Panc1 (cell line): ENCODE measurements around the gene DLL3. TPM values are rescaled to one million over a fixed set of nuclear protein-coding genes. Genes with fewer than 3 reads are reported as not detected.

Experiments
- ATAC-seq: fragments of 200-7000 bp; cut with Tn5 transposase; 2 replicates; pipeline ENCODE4 v1.9.1; 2020; ENCODE audit warnings: mild to moderate bottlenecking, moderate library complexity
- BruUV-seq: library from RNA; stranded (reverse); fragments of 400-500 nt; replicated peaks from 2 replicates; lab custom pipeline; 2021; lab: Mats Ljungman, UMichigan
- CTCF ChIA-PET: fragments of 300-600 bp; sonication (Branson Sonifier 250); formaldehyde crosslinking; loops from one replicate; lab custom pipeline; 2022; ENCODE audit warnings: antibody characterized with exemption; lab: Charles Lee
- POLR2A ChIA-PET: fragments of 300-600 bp; sonication (Branson Sonifier 250); formaldehyde crosslinking; loops from one replicate; lab custom pipeline; 2022; ENCODE audit warnings: antibody characterized with exemption; lab: Charles Lee
- DNase-seq: peaks from one replicate; pipeline ENCODE4 v3.0.0-alpha.2; 2010; ENCODE audit warnings: low read depth, low spot score
- H3K27ac ChIP-seq: 2 replicates; pipeline ENCODE4 v1.5.1; 2011; ENCODE audit warnings: mild to moderate bottlenecking, low read length, inconsistent platforms
- H3K27me3 ChIP-seq: fragments of 200-500 bp; sonication (Bioruptor generic); 2 replicates; pipeline ENCODE4 v1.6.0; 2014; ENCODE audit warnings: low read length, inconsistent platforms; ENCODE audit not compliant: control insufficient read depth, insufficient read depth
- H3K36me3 ChIP-seq: fragments of 200-500 bp; sonication (Bioruptor generic); 2 replicates; pipeline ENCODE4 v1.5.1; 2014; ENCODE audit warnings: inconsistent platforms, mild to moderate bottlenecking, low read length, moderate library complexity; ENCODE audit not compliant: control insufficient read depth, insufficient read depth
- H3K4me1 ChIP-seq: 2 replicates; pipeline ENCODE4 v1.5.1; 2011; ENCODE audit warnings: inconsistent platforms, mild to moderate bottlenecking, low read length, moderate library complexity; ENCODE audit not compliant: control insufficient read depth, insufficient read depth
- H3K4me3 ChIP-seq, 2 experiments: 2 replicates each; pipeline ENCODE4 v1.5.1; 2011 to 2012; ENCODE audit warnings: low read depth in 2 of 2, low read length in 2 of 2, mild to moderate bottlenecking in 2 of 2, inconsistent platforms in 1 of 2, moderate library complexity in 1 of 2
- H3K9me3 ChIP-seq: fragments of 200-500 bp; sonication (Bioruptor generic); 2 replicates; pipeline ENCODE4 v1.5.1; 2014; ENCODE audit warnings: low read depth, mild to moderate bottlenecking, inconsistent platforms, low read length, moderate library complexity; ENCODE audit not compliant: control insufficient read depth, insufficient read depth
- POLR2AphosphoS5 ChIP-seq: IDR thresholded peaks from 2 replicates; pipeline ENCODE4 v1.6.1; 2012; ENCODE audit warnings: mild to moderate bottlenecking, low read depth, low read length, moderate library complexity
- SIN3A ChIP-seq: IDR thresholded peaks from 2 replicates; pipeline ENCODE4 v1.6.1; 2012; ENCODE audit warnings: low read depth, mild to moderate bottlenecking, low read length, moderate library complexity, borderline replicate concordance; ENCODE audit not compliant: insufficient read depth
- TCF7L2 ChIP-seq: IDR thresholded peaks from 2 replicates; pipeline ENCODE4 v1.6.1; 2011; ENCODE audit warnings: mild to moderate bottlenecking, low read depth, low read length, inconsistent platforms
- in situ Hi-C: cut with HindIII; loops from 2 replicates; pipeline ENCODE4 v1.10.0; 2016; ENCODE audit warnings: low sequenced_read_pairs, low pct_unique_long_range_greater_than_20kb
- intact Hi-C: fragments of 100-400 bp; cut with micrococcal nuclease; formaldehyde crosslinking; loops from one replicate; pipeline ENCODE4 v1.10.0; 2022; ENCODE audit not compliant: unreplicated experiment
- total RNA-seq: library from RNA; stranded (reverse); gene quantifications from one replicate; pipeline ENCODE4 v1.2.1, GENCODE V29; 2021; ENCODE audit not compliant: unreplicated experiment
- TF ChIP-seq, protein P1 (sequence below), 2 experiments: IDR thresholded peaks; 2 replicates each; pipeline ENCODE4 v1.6.1; 2011 to 2012; ENCODE audit warnings: low read depth in 2 of 2, control low read depth in 1 of 2, low read length in 1 of 2, mild to moderate bottlenecking in 1 of 2, moderate library complexity in 1 of 2; ENCODE audit not compliant: insufficient read depth in 1 of 2
- TF ChIP-seq, protein P2 (sequence below): fragments of 450-650 bp; IDR thresholded peaks from 2 replicates; pipeline ENCODE4 v1.5.1; 2017; ENCODE audit warnings: mild to moderate bottlenecking

DLL3 gene
- total RNA-seq, 1 experiment from 2014 or later = 76.9 TPM

- ATAC-seq (no peak), DNase-seq (no peak)
- ChIA-PET POLR2A (interaction anchor here (0.6 to 3.5 kb wide), 6 partner anchors 30 to 886 kb away, joined by 3 to 24 read pairs (median 4); partner anchors contain the start of gene RPS16), CTCF (interaction anchor here (0.5 to 17.8 kb wide), 14 partner anchors 8 to 463 kb away, joined by 3 to 508 read pairs (median 4); partner anchors contain the start of genes RPS16 and SUPT5H)
- no peak overlapping the region for H3K4me3 ChIP-seq
- H3K36me3 ChIP-seq = no peaks in the 10 kb centered on the region
- H3K4me1 ChIP-seq = peaks cover 15% of the 10 kb centered on the region
- in situ Hi-C loops (loop anchor here (5.0 to 10.0 kb wide), 2 partner anchors 42 to 320 kb away; no protein-coding TSS in a partner anchor), intact Hi-C loops (loop anchor here (5.0 kb wide), 1 partner anchor 288 kb away; the partner anchor contains the start of gene DYRK1B)
- TF ChIP-seq, protein P1, sequence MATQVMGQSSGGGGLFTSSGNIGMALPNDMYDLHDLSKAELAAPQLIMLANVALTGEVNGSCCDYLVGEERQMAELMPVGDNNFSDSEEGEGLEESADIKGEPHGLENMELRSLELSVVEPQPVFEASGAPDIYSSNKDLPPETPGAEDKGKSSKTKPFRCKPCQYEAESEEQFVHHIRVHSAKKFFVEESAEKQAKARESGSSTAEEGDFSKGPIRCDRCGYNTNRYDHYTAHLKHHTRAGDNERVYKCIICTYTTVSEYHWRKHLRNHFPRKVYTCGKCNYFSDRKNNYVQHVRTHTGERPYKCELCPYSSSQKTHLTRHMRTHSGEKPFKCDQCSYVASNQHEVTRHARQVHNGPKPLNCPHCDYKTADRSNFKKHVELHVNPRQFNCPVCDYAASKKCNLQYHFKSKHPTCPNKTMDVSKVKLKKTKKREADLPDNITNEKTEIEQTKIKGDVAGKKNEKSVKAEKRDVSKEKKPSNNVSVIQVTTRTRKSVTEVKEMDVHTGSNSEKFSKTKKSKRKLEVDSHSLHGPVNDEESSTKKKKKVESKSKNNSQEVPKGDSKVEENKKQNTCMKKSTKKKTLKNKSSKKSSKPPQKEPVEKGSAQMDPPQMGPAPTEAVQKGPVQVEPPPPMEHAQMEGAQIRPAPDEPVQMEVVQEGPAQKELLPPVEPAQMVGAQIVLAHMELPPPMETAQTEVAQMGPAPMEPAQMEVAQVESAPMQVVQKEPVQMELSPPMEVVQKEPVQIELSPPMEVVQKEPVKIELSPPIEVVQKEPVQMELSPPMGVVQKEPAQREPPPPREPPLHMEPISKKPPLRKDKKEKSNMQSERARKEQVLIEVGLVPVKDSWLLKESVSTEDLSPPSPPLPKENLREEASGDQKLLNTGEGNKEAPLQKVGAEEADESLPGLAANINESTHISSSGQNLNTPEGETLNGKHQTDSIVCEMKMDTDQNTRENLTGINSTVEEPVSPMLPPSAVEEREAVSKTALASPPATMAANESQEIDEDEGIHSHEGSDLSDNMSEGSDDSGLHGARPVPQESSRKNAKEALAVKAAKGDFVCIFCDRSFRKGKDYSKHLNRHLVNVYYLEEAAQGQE (IDR thresholded peaks at IDR 0.05; ENCODE audit: insufficient read depth in 1 of 2, low read depth in 2 of 2, low read length in 1 of 2) = no peak
- no peak for TF ChIP-seq POLR2AphosphoS5
- TF ChIP-seq TCF7L2 = no peak
- no peak overlapping the region for H3K27ac ChIP-seq
- no TSS peak for BruUV-seq
- peaks cover 24% of the 10 kb centered on the region for H3K27me3 ChIP-seq
- H3K9me3 ChIP-seq = no peaks in the 10 kb centered on the region
These were observed 45.6 kb downstream of the DLL3 start for GRCh38 chr19:39544226-39544903.

- H3K27ac ChIP-seq = no peak overlapping the region
- intact Hi-C loops = loop anchor here (5.0 kb wide), 1 partner anchor 287 kb away; the partner anchor contains the start of gene DYRK1B
- H3K9me3 ChIP-seq = no peaks in the 10 kb centered on the region
- H3K4me3 ChIP-seq = no peak overlapping the region
- POLR2A ChIA-PET = interaction anchor here (0.6 to 3.5 kb wide), 5 partner anchors 96 to 885 kb away, joined by 3 to 24 read pairs (median 4); partner anchors contain the start of gene RPS16
- H3K4me1 ChIP-seq = peaks cover 15% of the 10 kb centered on the region
- DNase-seq (no peak), ATAC-seq (no peak)
- no TSS peak for BruUV-seq
- peaks cover 24% of the 10 kb centered on the region for H3K27me3 ChIP-seq
- in situ Hi-C loops = loop anchor here (5.0 to 10.0 kb wide), 4 partner anchors 43 to 320 kb away; no protein-coding TSS in a partner anchor
- TF ChIP-seq, protein P2, sequence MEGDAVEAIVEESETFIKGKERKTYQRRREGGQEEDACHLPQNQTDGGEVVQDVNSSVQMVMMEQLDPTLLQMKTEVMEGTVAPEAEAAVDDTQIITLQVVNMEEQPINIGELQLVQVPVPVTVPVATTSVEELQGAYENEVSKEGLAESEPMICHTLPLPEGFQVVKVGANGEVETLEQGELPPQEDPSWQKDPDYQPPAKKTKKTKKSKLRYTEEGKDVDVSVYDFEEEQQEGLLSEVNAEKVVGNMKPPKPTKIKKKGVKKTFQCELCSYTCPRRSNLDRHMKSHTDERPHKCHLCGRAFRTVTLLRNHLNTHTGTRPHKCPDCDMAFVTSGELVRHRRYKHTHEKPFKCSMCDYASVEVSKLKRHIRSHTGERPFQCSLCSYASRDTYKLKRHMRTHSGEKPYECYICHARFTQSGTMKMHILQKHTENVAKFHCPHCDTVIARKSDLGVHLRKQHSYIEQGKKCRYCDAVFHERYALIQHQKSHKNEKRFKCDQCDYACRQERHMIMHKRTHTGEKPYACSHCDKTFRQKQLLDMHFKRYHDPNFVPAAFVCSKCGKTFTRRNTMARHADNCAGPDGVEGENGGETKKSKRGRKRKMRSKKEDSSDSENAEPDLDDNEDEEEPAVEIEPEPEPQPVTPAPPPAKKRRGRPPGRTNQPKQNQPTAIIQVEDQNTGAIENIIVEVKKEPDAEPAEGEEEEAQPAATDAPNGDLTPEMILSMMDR = no peak
- no peaks in the 10 kb centered on the region for H3K36me3 ChIP-seq
- CTCF ChIA-PET = interaction anchor here (0.6 to 17.8 kb wide), 13 partner anchors 8 to 463 kb away, joined by 3 to 508 read pairs (median 4); partner anchors contain the start of genes RPS16 and SUPT5H
These were observed 46.2 kb downstream of the DLL3 start for GRCh38 chr19:39544911-39545310.

DNA sequence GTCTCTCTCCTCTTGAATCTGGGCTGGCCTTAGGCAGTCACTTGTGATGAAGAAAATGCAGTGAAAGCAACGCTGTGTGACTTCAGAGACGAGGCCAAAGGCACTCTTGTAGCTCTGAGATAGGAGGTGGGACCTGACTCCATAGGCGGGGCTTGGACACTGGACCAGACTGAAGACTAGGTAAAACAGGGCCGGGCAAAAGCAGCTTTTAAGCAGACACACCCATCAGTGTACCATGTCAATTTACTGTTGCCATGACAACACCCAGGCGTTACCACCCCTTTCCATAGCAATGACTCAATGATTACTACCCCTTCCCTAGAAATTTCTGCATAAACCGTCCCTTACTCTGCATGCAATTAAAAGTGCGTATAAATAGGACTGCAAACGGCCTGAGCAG is 47.9 kb downstream of the DLL3 start:
- no peak overlapping the region for H3K27ac ChIP-seq
- ATAC-seq (no peak; the same call in 1 of the 2 replicates), DNase-seq (no peak)
- intact Hi-C loops (no loop called here), in situ Hi-C loops (loop anchor here (5.0 to 10.0 kb wide), 3 partner anchors 126 to 318 kb away; no protein-coding TSS in a partner anchor)
- H3K36me3 ChIP-seq = no peaks in the 10 kb centered on the region
- no peak overlapping the region for H3K4me3 ChIP-seq
- BruUV-seq = no TSS peak
- CTCF ChIA-PET = interaction anchor here (0.5 to 17.8 kb wide), 20 partner anchors 9 to 246 kb away, joined by 3 to 508 read pairs (median 6); partner anchors contain the start of genes DLL3 and RPS16
- TF ChIP-seq POLR2AphosphoS5 (no peak), TCF7L2 (no peak), SIN3A (no peak)
- TF ChIP-seq, protein P2 = no peak
- TF ChIP-seq, protein P1 (IDR thresholded peaks at IDR 0.05; ENCODE audit: insufficient read depth in 1 of 2, low read depth in 2 of 2, low read length in 1 of 2) = no peak
- H3K27me3 ChIP-seq = peaks cover 20% of the 10 kb centered on the region
- POLR2A ChIA-PET = interaction anchor here (0.6 to 3.5 kb wide), 4 partner anchors 31 to 131 kb away, joined by 3 to 24 read pairs (median 4); partner anchors contain the start of gene RPS16
- no peaks in the 10 kb centered on the region for H3K9me3 ChIP-seq
- H3K4me1 ChIP-seq = peaks cover 6% of the 10 kb centered on the region
